PC-9 (cell line): ENCODE data around the gene PDZD4. TPM values are rescaled to one million over a fixed set of nuclear protein-coding genes. Genes with fewer than 3 reads are reported as not detected.

Experiments used
- BruUV-seq: library from RNA; stranded (reverse); fragments of 400-500 nt; replicated peaks from 2 replicates; lab custom pipeline; 2021; lab: Mats Ljungman, UMichigan
- CTCF ChIA-PET: fragments of 300-600 bp; sonication (Branson Sonifier 250); formaldehyde crosslinking; loops from one replicate; lab custom pipeline; 2022; ENCODE audit warnings: antibody characterized with exemption; lab: Charles Lee
- POLR2A ChIA-PET: fragments of 300-600 bp; sonication (Branson Sonifier 250); formaldehyde crosslinking; loops from one replicate; lab custom pipeline; 2022; ENCODE audit warnings: antibody characterized with exemption; ENCODE audit not compliant: unreplicated experiment; lab: Charles Lee
- DNase-seq, 2 experiments: peaks; one replicate each; pipeline versions ENCODE4 v3.0.0 to v3.0.0-alpha.2; 2015 to 2022; ENCODE audit warnings: mixed read lengths in 1 of 2
- H2AFZ ChIP-seq: fragments of 200-600 bp; sonication (generic); 2 replicates; pipeline ENCODE4 v1.8.1; 2017; ENCODE audit warnings: antibody characterized with exemption
- H3F3A ChIP-seq: fragments of 200-600 bp; sonication (generic); 2 replicates; pipeline ENCODE4 v1.8.1; 2017; ENCODE audit warnings: antibody characterized with exemption, mild to moderate bottlenecking, low read depth; ENCODE audit not compliant: insufficient read depth
- H3K27ac ChIP-seq: fragments of 200-600 bp; sonication (generic); 2 replicates; pipeline ENCODE4 v1.6.1; 2016; ENCODE audit warnings: mixed run types
- H3K27me3 ChIP-seq: fragments of 200-600 bp; sonication (generic); 2 replicates; pipeline ENCODE4 v1.6.1; 2016; ENCODE audit warnings: low read depth, mixed run types; ENCODE audit not compliant: insufficient read depth
- H3K36me3 ChIP-seq: fragments of 200-600 bp; sonication (generic); 2 replicates; pipeline ENCODE4 v1.6.1; 2016; ENCODE audit warnings: low read depth, mixed run types
- H3K4me1 ChIP-seq: fragments of 200-600 bp; sonication (generic); replicated peaks from 2 replicates; pipeline ENCODE4 v1.6.1; 2016; ENCODE audit warnings: mixed run types; ENCODE audit not compliant: insufficient read depth
- H3K4me2 ChIP-seq: fragments of 200-600 bp; sonication (generic); 2 replicates; pipeline ENCODE4 v1.6.1; 2017; ENCODE audit warnings: mixed run types
- H3K4me3 ChIP-seq: fragments of 200-600 bp; sonication (generic); 2 replicates; pipeline ENCODE4 v1.6.1; 2016; ENCODE audit warnings: mixed run types
- H3K79me2 ChIP-seq: fragments of 200-600 bp; sonication (generic); 2 replicates; pipeline ENCODE4 v1.6.1; 2017; ENCODE audit warnings: low read depth, mixed run types
- H3K9me2 ChIP-seq: fragments of 200-600 bp; sonication (generic); 2 replicates; pipeline ENCODE4 v1.8.1; 2017; ENCODE audit warnings: mild to moderate bottlenecking; ENCODE audit not compliant: insufficient read depth
- H3K9me3 ChIP-seq: fragments of 200-600 bp; sonication (generic); 2 replicates; pipeline ENCODE4 v1.8.1; 2016; ENCODE audit warnings: low read depth; ENCODE audit not compliant: insufficient read depth
- H4K20me1 ChIP-seq: fragments of 200-600 bp; sonication (generic); 2 replicates; pipeline ENCODE4 v1.8.1; 2017; ENCODE audit not compliant: insufficient read depth
- CTCF ChIP-seq: fragments of 200-600 bp; sonication (generic); conservative IDR thresholded peaks from 2 replicates; pipeline ENCODE4 v1.6.1; 2017; ENCODE audit warnings: mixed run types, antibody characterized with exemption, mild to moderate bottlenecking, moderate library complexity
- EZH2 ChIP-seq: fragments of 200-600 bp; sonication (generic); IDR thresholded peaks from 2 replicates; pipeline ENCODE4 v1.8.0; 2017; ENCODE audit warnings: antibody characterized with exemption, low read depth
- intact Hi-C: fragments of 100-400 bp; cut with micrococcal nuclease; formaldehyde crosslinking; loops from one replicate; pipeline ENCODE4 v1.10.0; 2022; ENCODE audit not compliant: unreplicated experiment
- total RNA-seq: library from RNA; stranded (reverse); gene quantifications from 2 replicates; pipeline ENCODE4 v1.2.3, GENCODE V29; 2021

PDZD4 gene
- total RNA-seq, 1 experiment from 2014 or later = 0.17 TPM

DNA sequence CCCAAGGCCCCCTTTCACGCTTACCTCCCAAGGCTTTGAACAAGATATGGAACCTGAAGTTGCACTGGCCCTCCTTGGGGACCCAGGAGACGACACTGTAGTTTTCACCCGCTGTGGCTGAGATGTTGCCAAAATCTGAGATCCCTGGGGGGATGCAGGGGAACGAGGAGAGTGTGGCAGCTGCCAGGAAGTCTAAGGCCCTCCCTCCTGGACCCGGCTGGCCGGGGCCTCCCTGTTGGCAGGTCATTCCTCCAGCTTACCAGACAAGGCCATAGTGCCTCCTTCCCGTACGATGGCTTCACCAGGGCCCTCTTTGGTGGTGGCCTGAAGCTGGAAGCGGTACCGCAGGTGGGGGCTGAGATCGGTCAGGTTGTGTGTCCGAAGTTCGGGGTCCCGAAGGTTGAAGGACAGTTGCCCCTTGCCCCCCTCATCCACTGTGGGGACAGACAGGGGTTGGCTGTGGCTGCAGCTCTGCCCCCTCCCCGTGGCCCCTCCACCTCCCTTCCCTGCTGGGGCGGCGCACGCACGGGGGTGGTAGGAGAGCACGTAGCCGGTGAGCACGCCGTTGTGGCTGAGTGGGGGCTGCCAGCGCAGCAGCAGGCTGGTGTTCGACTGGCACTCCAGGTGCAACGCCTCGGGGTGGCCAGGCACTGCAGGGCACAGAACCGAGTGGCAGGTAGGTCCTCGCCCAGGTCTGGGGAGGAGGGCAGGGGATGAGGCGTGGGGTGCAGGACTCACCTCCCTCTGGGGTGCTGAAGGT is 34.4 kb upstream of the PDZD4 start:
- Histone ChIP-seq H3K4me2 (no peak overlapping the region), H2AFZ (no peak overlapping the region), H3K4me1 (no peaks in the 10 kb centered on the region), H3F3A (no peaks in the 10 kb centered on the region), H3K27me3 (no peaks in the 10 kb centered on the region), H3K36me3 (no peaks in the 10 kb centered on the region), H4K20me1 (no peaks in the 10 kb centered on the region), H3K9me3 (no peaks in the 10 kb centered on the region), H3K9me2 (no peaks in the 10 kb centered on the region), H3K27ac (no peak overlapping the region), H3K79me2 (no peaks in the 10 kb centered on the region), H3K4me3 (no peak overlapping the region)
- intact Hi-C loops = no loop called here
- no TSS peak for BruUV-seq
- TF ChIP-seq CTCF (no peak), EZH2 (no peak)
- DNase-seq = no peak
- ChIA-PET POLR2A (no interaction called here), CTCF (no interaction called here)

- Histone ChIP-seq H3K4me1 (no peaks in the 10 kb centered on the region), H3K4me2 (no peak overlapping the region), H3K9me3 (no peaks in the 10 kb centered on the region), H3K27ac (no peak overlapping the region), H3F3A (no peaks in the 10 kb centered on the region), H3K36me3 (no peaks in the 10 kb centered on the region), H3K27me3 (0 out of 2 replicates have a peak, but pooled peaks cover 2% of the 10 kb centered on the region), H2AFZ (no peak overlapping the region), H4K20me1 (no peaks in the 10 kb centered on the region), H3K9me2 (no peaks in the 10 kb centered on the region), H3K79me2 (no peaks in the 10 kb centered on the region), H3K4me3 (no peak overlapping the region)
- no peak for DNase-seq
- intact Hi-C loops = no loop called here
- CTCF ChIA-PET = no interaction called here
- TF ChIP-seq EZH2 (no peak), CTCF (no peak)
- no TSS peak for BruUV-seq
- POLR2A ChIA-PET = no interaction called here
These were observed 33.8 kb upstream of the PDZD4 start for GRCh38 chrX:153864101-153864500.

GRCh38 chrX:153863251-153863991 is 33.1 kb upstream of the PDZD4 start:
- H3K27me3 ChIP-seq = peaks cover 3% of the 10 kb centered on the region; the same call in 1 of the 2 replicates
- no peak overlapping the region for H3K4me3 ChIP-seq
- CTCF ChIA-PET = interaction anchor here (0.6 kb wide), 1 partner anchor 147 kb away, joined by 4 read pairs; no protein-coding TSS in a partner anchor
- H4K20me1 ChIP-seq = no peaks in the 10 kb centered on the region
- no peaks in the 10 kb centered on the region for H3K9me3 ChIP-seq
- POLR2A ChIA-PET = no interaction called here
- TF ChIP-seq CTCF (no peak), EZH2 (no peak)
- DNase-seq = no peak
- intact Hi-C loops = no loop called here
- no peaks in the 10 kb centered on the region for H3F3A ChIP-seq
- no peaks in the 10 kb centered on the region for H3K79me2 ChIP-seq
- H3K36me3 ChIP-seq = no peaks in the 10 kb centered on the region
- BruUV-seq = no TSS peak
- no peaks in the 10 kb centered on the region for H3K4me1 ChIP-seq
- no peaks in the 10 kb centered on the region for H3K9me2 ChIP-seq
- no peak overlapping the region for H3K27ac ChIP-seq
- no peak overlapping the region for H2AFZ ChIP-seq
- H3K4me2 ChIP-seq = no peak overlapping the region
